ENCODE data around the gene NPEPL1.

NPEPL1 gene

DNA sequence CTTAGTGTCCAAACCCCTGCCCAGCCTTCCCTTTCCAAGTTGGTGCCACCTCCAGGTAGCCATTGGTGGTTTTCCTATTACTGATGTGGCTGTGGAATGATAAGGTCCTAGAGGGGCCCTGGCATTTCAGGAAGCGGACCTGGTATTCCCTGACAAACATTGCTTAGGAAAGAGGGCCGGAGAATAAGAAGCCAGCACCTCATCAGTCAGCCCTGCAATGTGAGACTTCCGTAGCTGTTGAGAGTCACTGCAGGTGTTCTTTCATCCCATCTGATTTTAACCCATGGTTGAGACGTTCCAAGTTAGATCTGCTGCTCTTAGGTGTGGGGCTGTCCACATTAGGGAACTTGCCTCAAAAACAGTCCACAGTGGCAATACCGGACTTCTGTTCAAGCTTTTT lies 14.8 kb upstream of the NPEPL1 start:
- no peak overlapping the region for H2BK15ac ChIP-seq (ENCODE audit: low read length)
- H2AK5ac ChIP-seq (ENCODE audit: low read depth, low read length) = no peak overlapping the region
- no peak overlapping the region for H3K18ac ChIP-seq (ENCODE audit: low read length)
- H3K9ac ChIP-seq (ENCODE audit: low read depth, low read length, poor library complexity) = no peak overlapping the region
- peaks cover 14 to 79% of the 10 kb centered on the region in 2 donors for H3K36me3 ChIP-seq (replicated peaks in 1 of 2; ENCODE audit: control insufficient read depth in 2 of 2, insufficient read depth in 2 of 2, low read length in 2 of 2)
- no peak overlapping the region for H3K4ac ChIP-seq (ENCODE audit: low read length)
- no peak overlapping the region for H3K4me2 ChIP-seq (ENCODE audit: insufficient read depth, low read length, poor library complexity, severe bottlenecking)
- WGBS, 2 donors (ENCODE audit: extremely low coverage in 2 of 2, insufficient read length in 2 of 2, insufficient replicate concordance in 1 of 2) = no CpG with 5 or more reads among the region's 5 CpGs
- H3K27me3 ChIP-seq (ENCODE audit: control insufficient read depth in 3 of 3, insufficient read depth in 3 of 3, low read depth in 1 of 3, low read length in 3 of 3) = no peaks in the 10 kb centered on the region
- H3K9me3 ChIP-seq (replicated peaks in 1 of 2; ENCODE audit: control insufficient read depth in 2 of 2, insufficient read depth in 1 of 2, low read depth in 1 of 2, low read length in 2 of 2) = no peaks in the 10 kb centered on the region
- H3K14ac ChIP-seq (ENCODE audit: low read length) = no peak overlapping the region
- no peak overlapping the region for H4K8ac ChIP-seq (ENCODE audit: low read depth, low read length)
- no peak overlapping the region for H3K4me3 ChIP-seq (ENCODE audit: low read length in 2 of 2)
- H3K4me1 ChIP-seq (ENCODE audit: control insufficient read depth in 2 of 2, insufficient read depth in 1 of 2, low read depth in 1 of 2, low read length in 2 of 2) = no peaks in the 10 kb centered on the region
- no peak for DNase-seq (ENCODE audit: low spot score)
- no peak overlapping the region for H2AFZ ChIP-seq (ENCODE audit: low read length)
- H2BK12ac ChIP-seq (ENCODE audit: low read length) = no peak overlapping the region
- H3K27ac ChIP-seq (replicated peaks; ENCODE audit: low read length) = no peak overlapping the region
- H3K79me1 ChIP-seq (ENCODE audit: low read depth, low read length) = peaks cover 2% of the 10 kb centered on the region
- no peak overlapping the region for H2BK120ac ChIP-seq (ENCODE audit: low read depth, low read length)
- no peak overlapping the region for H3K23ac ChIP-seq (ENCODE audit: low read depth, low read length, poor library complexity)
- no peak overlapping the region for H2BK5ac ChIP-seq (ENCODE audit: low read length)
- no peak overlapping the region for H4K91ac ChIP-seq (ENCODE audit: low read depth, low read length, poor library complexity)

DNA sequence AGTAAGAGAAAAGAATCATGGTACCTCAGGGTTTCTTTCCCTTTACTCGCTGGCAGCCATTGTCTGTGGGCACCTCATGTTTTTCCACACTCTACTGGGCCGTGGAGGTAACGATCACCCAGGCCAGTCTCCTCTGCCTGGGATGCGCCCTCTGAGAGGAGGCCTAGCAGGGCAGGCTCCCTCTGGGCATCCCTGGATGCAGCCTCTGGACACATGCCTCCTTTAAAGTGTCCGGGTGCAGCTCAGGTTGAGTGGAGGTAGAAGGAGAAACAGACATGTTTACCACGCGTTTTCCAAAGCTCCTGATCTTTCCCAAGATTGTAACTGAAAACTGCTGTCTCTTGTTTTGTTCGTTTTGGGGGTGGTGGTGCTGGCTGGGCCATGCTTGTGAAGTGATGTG lies 13.8 kb upstream of the NPEPL1 start:
- Histone ChIP-seq H3K4me2 (ENCODE audit: insufficient read depth, low read length, poor library complexity, severe bottlenecking) (no peak overlapping the region), H3K14ac (ENCODE audit: low read length) (no peak overlapping the region), H2BK15ac (ENCODE audit: low read length) (no peak overlapping the region), H3K23ac (ENCODE audit: low read depth, low read length, poor library complexity) (no peak overlapping the region), H3K4me1 (ENCODE audit: control insufficient read depth in 2 of 2, insufficient read depth in 1 of 2, low read depth in 1 of 2, low read length in 2 of 2) (no peaks in the 10 kb centered on the region), H2BK5ac (ENCODE audit: low read length) (no peak overlapping the region), H4K91ac (ENCODE audit: low read depth, low read length, poor library complexity) (no peak overlapping the region), H3K4me3 (ENCODE audit: low read length in 2 of 2) (no peak overlapping the region), H3K27ac (replicated peaks; ENCODE audit: low read length) (no peak overlapping the region), H4K8ac (ENCODE audit: low read depth, low read length) (no peak overlapping the region), H2AFZ (ENCODE audit: low read length) (no peak overlapping the region), H3K27me3 (ENCODE audit: control insufficient read depth in 3 of 3, insufficient read depth in 3 of 3, low read depth in 1 of 3, low read length in 3 of 3) (no peaks in the 10 kb centered on the region), H3K4ac (ENCODE audit: low read length) (no peak overlapping the region), H3K9ac (ENCODE audit: low read depth, low read length, poor library complexity) (peak overlapping the region; percentile 17), H3K79me1 (ENCODE audit: low read depth, low read length) (peaks cover 2% of the 10 kb centered on the region), H3K18ac (ENCODE audit: low read length) (no peak overlapping the region), H3K36me3 (replicated peaks in 1 of 2; ENCODE audit: control insufficient read depth in 2 of 2, insufficient read depth in 2 of 2, low read length in 2 of 2) (peaks cover 11 to 69% of the 10 kb centered on the region in 2 donors), H2BK120ac (ENCODE audit: low read depth, low read length) (no peak overlapping the region), H2AK5ac (ENCODE audit: low read depth, low read length) (no peak overlapping the region), H3K9me3 (replicated peaks in 1 of 2; ENCODE audit: control insufficient read depth in 2 of 2, insufficient read depth in 1 of 2, low read depth in 1 of 2, low read length in 2 of 2) (no peaks in the 10 kb centered on the region), H2BK12ac (ENCODE audit: low read length) (no peak overlapping the region)
- WGBS, 2 donors (ENCODE audit: extremely low coverage in 2 of 2, insufficient read length in 2 of 2, insufficient replicate concordance in 1 of 2) = no CpG with 5 or more reads among the region's 8 CpGs
- DNase-seq (ENCODE audit: low spot score) = no peak

GRCh38 chr20:58682656-58683531 lies 9.7 kb upstream of the NPEPL1 start:
- Histone ChIP-seq H3K4me2 (ENCODE audit: insufficient read depth, low read length, poor library complexity, severe bottlenecking) (no peak overlapping the region), H3K18ac (ENCODE audit: low read length) (no peak overlapping the region), H2BK120ac (ENCODE audit: low read depth, low read length) (no peak overlapping the region), H2BK15ac (ENCODE audit: low read length) (no peak overlapping the region), H3K4ac (ENCODE audit: low read length) (no peak overlapping the region), H3K4me1 (ENCODE audit: control insufficient read depth in 2 of 2, insufficient read depth in 1 of 2, low read depth in 1 of 2, low read length in 2 of 2) (no peaks in the 10 kb centered on the region), H4K8ac (ENCODE audit: low read depth, low read length) (no peak overlapping the region), H2BK12ac (ENCODE audit: low read length) (no peak overlapping the region), H3K79me1 (ENCODE audit: low read depth, low read length) (no peaks in the 10 kb centered on the region), H2AFZ (ENCODE audit: low read length) (no peak overlapping the region), H2BK5ac (ENCODE audit: low read length) (no peak overlapping the region), H3K9ac (ENCODE audit: low read depth, low read length, poor library complexity) (no peak overlapping the region), H3K9me3 (replicated peaks in 1 of 2; ENCODE audit: control insufficient read depth in 2 of 2, insufficient read depth in 1 of 2, low read depth in 1 of 2, low read length in 2 of 2) (no peaks in the 10 kb centered on the region), H2AK5ac (ENCODE audit: low read depth, low read length) (no peak overlapping the region), H3K23ac (ENCODE audit: low read depth, low read length, poor library complexity) (no peak overlapping the region), H3K27me3 (ENCODE audit: control insufficient read depth in 3 of 3, insufficient read depth in 3 of 3, low read depth in 1 of 3, low read length in 3 of 3) (no peaks in the 10 kb centered on the region), H4K91ac (ENCODE audit: low read depth, low read length, poor library complexity) (no peak overlapping the region), H3K36me3 (replicated peaks in 1 of 2; ENCODE audit: control insufficient read depth in 2 of 2, insufficient read depth in 2 of 2, low read length in 2 of 2) (peaks cover 0 to 29% of the 10 kb centered on the region in 2 donors), H3K27ac (replicated peaks; ENCODE audit: low read length) (no peak overlapping the region), H3K14ac (ENCODE audit: low read length) (no peak overlapping the region), H3K4me3 (ENCODE audit: low read length in 2 of 2) (no peak overlapping the region)
- DNase-seq (ENCODE audit: low spot score) = no peak
- WGBS, 2 donors (ENCODE audit: extremely low coverage in 2 of 2, insufficient read length in 2 of 2, insufficient replicate concordance in 1 of 2) = 100% methylated on average over 2 to 4 of the region's 11 CpGs

GRCh38 chr20:58684291-58684690 lies 8.3 kb upstream of the NPEPL1 start:
- H3K9ac ChIP-seq (ENCODE audit: low read depth, low read length, poor library complexity) = no peak overlapping the region
- WGBS, 2 donors (ENCODE audit: extremely low coverage in 2 of 2, insufficient read length in 2 of 2, insufficient replicate concordance in 1 of 2) = no CpG with 5 or more reads among the region's 2 CpGs
- no peak overlapping the region for H2AK5ac ChIP-seq (ENCODE audit: low read depth, low read length)
- H3K23ac ChIP-seq (ENCODE audit: low read depth, low read length, poor library complexity) = no peak overlapping the region
- H3K18ac ChIP-seq (ENCODE audit: low read length) = no peak overlapping the region
- no peak overlapping the region for H3K27ac ChIP-seq (replicated peaks; ENCODE audit: low read length)
- no peak overlapping the region for H3K4me2 ChIP-seq (ENCODE audit: insufficient read depth, low read length, poor library complexity, severe bottlenecking)
- H2BK120ac ChIP-seq (ENCODE audit: low read depth, low read length) = no peak overlapping the region
- peaks cover 0 to 1% of the 10 kb centered on the region in 2 donors for H3K9me3 ChIP-seq (replicated peaks in 1 of 2; ENCODE audit: control insufficient read depth in 2 of 2, insufficient read depth in 1 of 2, low read depth in 1 of 2, low read length in 2 of 2)
- H3K36me3 ChIP-seq (replicated peaks in 1 of 2; ENCODE audit: control insufficient read depth in 2 of 2, insufficient read depth in 2 of 2, low read length in 2 of 2) = peaks cover 2 to 20% of the 10 kb centered on the region in 2 donors
- H2BK15ac ChIP-seq (ENCODE audit: low read length) = no peak overlapping the region
- H3K4me3 ChIP-seq (ENCODE audit: low read length in 2 of 2) = no peak overlapping the region
- no peak for DNase-seq (ENCODE audit: low spot score)
- no peaks in the 10 kb centered on the region for H3K4me1 ChIP-seq (ENCODE audit: control insufficient read depth in 2 of 2, insufficient read depth in 1 of 2, low read depth in 1 of 2, low read length in 2 of 2)
- no peaks in the 10 kb centered on the region for H3K27me3 ChIP-seq (ENCODE audit: control insufficient read depth in 3 of 3, insufficient read depth in 3 of 3, low read depth in 1 of 3, low read length in 3 of 3)
- no peak overlapping the region for H4K91ac ChIP-seq (ENCODE audit: low read depth, low read length, poor library complexity)
- no peak overlapping the region for H3K4ac ChIP-seq (ENCODE audit: low read length)
- no peak overlapping the region for H3K14ac ChIP-seq (ENCODE audit: low read length)
- H3K79me1 ChIP-seq (ENCODE audit: low read depth, low read length) = no peaks in the 10 kb centered on the region
- no peak overlapping the region for H2BK12ac ChIP-seq (ENCODE audit: low read length)
- H4K8ac ChIP-seq (ENCODE audit: low read depth, low read length) = no peak overlapping the region
- H2BK5ac ChIP-seq (ENCODE audit: low read length) = no peak overlapping the region
- no peak overlapping the region for H2AFZ ChIP-seq (ENCODE audit: low read length)

Data from neuronal stem cell (in vitro differentiated cells).